ENCODE measurements around the gene S100A3.

DNA sequence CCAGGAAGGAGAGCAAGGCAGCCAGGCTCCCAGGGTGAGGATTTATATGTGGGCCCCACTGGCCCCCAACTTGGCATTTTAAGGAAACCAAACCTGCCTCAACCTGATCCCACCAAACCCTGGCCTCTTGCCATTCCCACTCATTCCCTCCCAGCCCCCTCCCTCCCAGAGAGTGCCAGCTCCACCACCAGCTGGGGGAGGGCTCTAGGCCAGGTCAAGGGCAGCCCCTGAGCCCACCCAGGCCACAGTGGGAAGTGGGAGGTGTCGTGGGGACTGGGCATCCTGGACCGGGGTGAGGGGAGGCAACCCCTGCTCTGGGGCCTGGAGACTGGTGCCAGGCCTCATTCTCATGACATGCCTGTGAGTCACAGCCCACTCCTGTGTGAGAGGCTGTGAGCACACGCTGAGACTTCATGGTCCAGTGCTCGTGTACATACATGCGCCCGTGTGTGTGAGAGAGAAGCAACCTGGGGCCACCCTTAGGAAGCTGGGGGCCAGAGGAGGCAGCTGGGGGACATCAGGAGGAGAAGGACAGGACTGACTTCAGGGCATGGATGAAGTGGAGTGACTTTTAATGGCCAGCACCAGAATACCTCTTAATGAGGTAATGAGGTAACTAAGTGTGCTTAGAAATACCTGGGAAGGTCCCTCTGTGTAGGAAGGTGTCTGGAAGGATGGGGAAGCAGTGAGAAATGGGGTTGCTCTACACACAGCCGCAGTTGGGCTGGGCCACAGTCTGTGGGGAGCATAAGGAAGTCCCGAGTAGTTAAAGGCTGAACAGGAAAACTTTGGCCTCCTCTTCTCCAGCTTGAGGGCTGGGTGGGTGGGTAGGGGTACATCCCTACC lies 16.7 kb upstream of the S100A3 start, which contains the start of gene S100A2:
- TF ChIP-seq EP300 (IDR thresholded peaks at IDR 0.05; ENCODE audit: borderline replicate concordance in 1 of 2, low read depth in 1 of 2, low read length in 1 of 2) = peak in 1 of 2 experiments; percentile 61; a peak in 1 of 4 replicates
- TF ChIP-seq, protein P1, sequence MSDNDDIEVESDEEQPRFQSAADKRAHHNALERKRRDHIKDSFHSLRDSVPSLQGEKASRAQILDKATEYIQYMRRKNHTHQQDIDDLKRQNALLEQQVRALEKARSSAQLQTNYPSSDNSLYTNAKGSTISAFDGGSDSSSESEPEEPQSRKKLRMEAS (IDR thresholded peaks at IDR 0.05; ENCODE audit: low read depth) = peak; percentile 87
- no peak for TF ChIP-seq RAD21 (IDR thresholded peaks at IDR 0.05; ENCODE audit: low read length)
- TF ChIP-seq ZBTB33 (IDR thresholded peaks at IDR 0.05; ENCODE audit: borderline replicate concordance, low read depth) = no peak
- TF ChIP-seq RCOR1 (IDR thresholded peaks at IDR 0.05; ENCODE audit: low read length) = no peak
- TF ChIP-seq RXRA (IDR thresholded peaks at IDR 0.05; ENCODE audit: borderline replicate concordance, low read depth) = peak; percentile 56; the same call in 1 of the 2 replicates
- no peak for TF ChIP-seq MEF2A (IDR thresholded peaks at IDR 0.05; ENCODE audit: borderline replicate concordance, low read depth)
- no peak for TF ChIP-seq CTCF (IDR thresholded peaks at IDR 0.05)
- no peak for TF ChIP-seq POLR2AphosphoS5 (IDR thresholded peaks at IDR 0.05; ENCODE audit: low read depth, low read length)
- TF ChIP-seq, protein P2, sequence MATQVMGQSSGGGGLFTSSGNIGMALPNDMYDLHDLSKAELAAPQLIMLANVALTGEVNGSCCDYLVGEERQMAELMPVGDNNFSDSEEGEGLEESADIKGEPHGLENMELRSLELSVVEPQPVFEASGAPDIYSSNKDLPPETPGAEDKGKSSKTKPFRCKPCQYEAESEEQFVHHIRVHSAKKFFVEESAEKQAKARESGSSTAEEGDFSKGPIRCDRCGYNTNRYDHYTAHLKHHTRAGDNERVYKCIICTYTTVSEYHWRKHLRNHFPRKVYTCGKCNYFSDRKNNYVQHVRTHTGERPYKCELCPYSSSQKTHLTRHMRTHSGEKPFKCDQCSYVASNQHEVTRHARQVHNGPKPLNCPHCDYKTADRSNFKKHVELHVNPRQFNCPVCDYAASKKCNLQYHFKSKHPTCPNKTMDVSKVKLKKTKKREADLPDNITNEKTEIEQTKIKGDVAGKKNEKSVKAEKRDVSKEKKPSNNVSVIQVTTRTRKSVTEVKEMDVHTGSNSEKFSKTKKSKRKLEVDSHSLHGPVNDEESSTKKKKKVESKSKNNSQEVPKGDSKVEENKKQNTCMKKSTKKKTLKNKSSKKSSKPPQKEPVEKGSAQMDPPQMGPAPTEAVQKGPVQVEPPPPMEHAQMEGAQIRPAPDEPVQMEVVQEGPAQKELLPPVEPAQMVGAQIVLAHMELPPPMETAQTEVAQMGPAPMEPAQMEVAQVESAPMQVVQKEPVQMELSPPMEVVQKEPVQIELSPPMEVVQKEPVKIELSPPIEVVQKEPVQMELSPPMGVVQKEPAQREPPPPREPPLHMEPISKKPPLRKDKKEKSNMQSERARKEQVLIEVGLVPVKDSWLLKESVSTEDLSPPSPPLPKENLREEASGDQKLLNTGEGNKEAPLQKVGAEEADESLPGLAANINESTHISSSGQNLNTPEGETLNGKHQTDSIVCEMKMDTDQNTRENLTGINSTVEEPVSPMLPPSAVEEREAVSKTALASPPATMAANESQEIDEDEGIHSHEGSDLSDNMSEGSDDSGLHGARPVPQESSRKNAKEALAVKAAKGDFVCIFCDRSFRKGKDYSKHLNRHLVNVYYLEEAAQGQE (IDR thresholded peaks at IDR 0.05; ENCODE audit: low read depth, low read length) = no peak
- no peak for TF ChIP-seq RFX5 (IDR thresholded peaks at IDR 0.05; ENCODE audit: low read length)
- TF ChIP-seq NFIC (IDR thresholded peaks at IDR 0.05; ENCODE audit: borderline replicate concordance) = peak; percentile 87
- TF ChIP-seq, protein P3, sequence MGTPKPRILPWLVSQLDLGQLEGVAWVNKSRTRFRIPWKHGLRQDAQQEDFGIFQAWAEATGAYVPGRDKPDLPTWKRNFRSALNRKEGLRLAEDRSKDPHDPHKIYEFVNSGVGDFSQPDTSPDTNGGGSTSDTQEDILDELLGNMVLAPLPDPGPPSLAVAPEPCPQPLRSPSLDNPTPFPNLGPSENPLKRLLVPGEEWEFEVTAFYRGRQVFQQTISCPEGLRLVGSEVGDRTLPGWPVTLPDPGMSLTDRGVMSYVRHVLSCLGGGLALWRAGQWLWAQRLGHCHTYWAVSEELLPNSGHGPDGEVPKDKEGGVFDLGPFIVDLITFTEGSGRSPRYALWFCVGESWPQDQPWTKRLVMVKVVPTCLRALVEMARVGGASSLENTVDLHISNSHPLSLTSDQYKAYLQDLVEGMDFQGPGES (IDR thresholded peaks at IDR 0.05; ENCODE audit: low read depth, low read length) = no peak
